ENCODE data around the gene TRIM50. TPM values are rescaled to one million over a fixed set of nuclear protein-coding genes. Genes with fewer than 3 reads are reported as not detected.

TRIM50 gene
- polyA plus RNA-seq, 1 donor (not counting 4 experiments of a cell fraction or from before 2014, with no cell fraction given): not detected

GRCh38 chr7:73358590-73359275, 30.9 kb upstream of the TRIM50 start:
- DNase-seq (ENCODE audit: low read depth, low spot score): no peak
- TF ChIP-seq, protein P1, sequence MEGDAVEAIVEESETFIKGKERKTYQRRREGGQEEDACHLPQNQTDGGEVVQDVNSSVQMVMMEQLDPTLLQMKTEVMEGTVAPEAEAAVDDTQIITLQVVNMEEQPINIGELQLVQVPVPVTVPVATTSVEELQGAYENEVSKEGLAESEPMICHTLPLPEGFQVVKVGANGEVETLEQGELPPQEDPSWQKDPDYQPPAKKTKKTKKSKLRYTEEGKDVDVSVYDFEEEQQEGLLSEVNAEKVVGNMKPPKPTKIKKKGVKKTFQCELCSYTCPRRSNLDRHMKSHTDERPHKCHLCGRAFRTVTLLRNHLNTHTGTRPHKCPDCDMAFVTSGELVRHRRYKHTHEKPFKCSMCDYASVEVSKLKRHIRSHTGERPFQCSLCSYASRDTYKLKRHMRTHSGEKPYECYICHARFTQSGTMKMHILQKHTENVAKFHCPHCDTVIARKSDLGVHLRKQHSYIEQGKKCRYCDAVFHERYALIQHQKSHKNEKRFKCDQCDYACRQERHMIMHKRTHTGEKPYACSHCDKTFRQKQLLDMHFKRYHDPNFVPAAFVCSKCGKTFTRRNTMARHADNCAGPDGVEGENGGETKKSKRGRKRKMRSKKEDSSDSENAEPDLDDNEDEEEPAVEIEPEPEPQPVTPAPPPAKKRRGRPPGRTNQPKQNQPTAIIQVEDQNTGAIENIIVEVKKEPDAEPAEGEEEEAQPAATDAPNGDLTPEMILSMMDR (optimal IDR thresholded peaks at IDR 0.05 in 1 of 3, IDR thresholded peaks at IDR 0.05 in 1 of 3, conservative IDR thresholded peaks at IDR 0.05 in 1 of 3; ENCODE audit: extremely low read depth in 1 of 3, insufficient read depth in 2 of 3, low read length in 3 of 3): no peak
- TF ChIP-seq EZH2 (IDR thresholded peaks at IDR 0.05; ENCODE audit: low read length): no peak
- dilution Hi-C loops (cut with MboI; ENCODE audit: extremely low pct_ligation_motif_present, low sequenced_read_pairs): no loop called here
- H3K79me2 ChIP-seq (ENCODE audit: control insufficient read depth, insufficient read depth, low read length): no peaks in the 10 kb centered on the region
- no peak overlapping the region for H2AFZ ChIP-seq (ENCODE audit: control insufficient read depth, low read length)
- no peaks in the 10 kb centered on the region for H3K4me1 ChIP-seq (ENCODE audit: control insufficient read depth, extremely low read depth, insufficient read depth, low read length)
- no peaks in the 10 kb centered on the region for H3K36me3 ChIP-seq (ENCODE audit: control insufficient read depth in 2 of 2, extremely low read depth in 1 of 2, insufficient read depth in 2 of 2, low read length in 2 of 2)
- no peak for FAIRE-seq
- no peaks in the 10 kb centered on the region for H3K9me3 ChIP-seq (ENCODE audit: control insufficient read depth, low read depth, low read length)
- H3K4me3 ChIP-seq (ENCODE audit: control insufficient read depth in 2 of 3, extremely low read depth in 1 of 3, insufficient read depth in 2 of 3, low read depth in 1 of 3, low read length in 3 of 3): no peak overlapping the region
- H3K9ac ChIP-seq (ENCODE audit: control insufficient read depth, extremely low read depth, insufficient read depth, low read length): no peak overlapping the region
- peak overlapping the region; percentile 69 for H3K4me2 ChIP-seq (ENCODE audit: control insufficient read depth, extremely low read depth, insufficient read depth, low read depth, low read length)
- H3K27me3 ChIP-seq (ENCODE audit: control insufficient read depth, extremely low read depth, insufficient read depth, low read length): peaks cover 30% of the 10 kb centered on the region
- H3K27ac ChIP-seq (ENCODE audit: control insufficient read depth, insufficient read depth, low read length): no peak overlapping the region
- H4K20me1 ChIP-seq (ENCODE audit: control insufficient read depth, extremely low read depth, insufficient read depth, low read length): no peaks in the 10 kb centered on the region
- no peaks in the 10 kb centered on the region for H3K9me1 ChIP-seq (ENCODE audit: control insufficient read depth, extremely low read depth, insufficient read depth, low read length)

DNA sequence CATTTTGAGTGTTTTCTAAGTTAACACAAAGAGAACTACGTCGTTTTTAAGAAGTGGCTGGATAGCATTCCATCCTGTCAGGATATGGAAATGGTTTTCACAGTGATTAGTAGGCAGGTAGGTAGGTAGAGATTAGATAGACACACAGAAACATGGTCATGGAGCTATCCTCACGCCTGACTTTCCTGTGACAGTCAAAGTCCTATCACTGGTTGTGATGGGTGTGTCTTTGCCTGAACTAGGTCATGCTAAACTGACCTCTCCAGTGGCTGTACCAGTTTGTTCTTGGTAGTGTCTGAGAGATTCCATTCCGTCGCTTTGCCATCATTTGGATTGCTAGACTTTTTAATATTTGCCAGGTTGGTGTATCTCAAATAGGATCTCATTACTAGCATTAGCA, 28.3 kb upstream of the TRIM50 start:
- FAIRE-seq (no peak), DNase-seq (ENCODE audit: low read depth, low spot score) (no peak)
- H3K9me3 ChIP-seq (ENCODE audit: control insufficient read depth, low read depth, low read length): no peaks in the 10 kb centered on the region
- no peaks in the 10 kb centered on the region for H3K9me1 ChIP-seq (ENCODE audit: control insufficient read depth, extremely low read depth, insufficient read depth, low read length)
- no peak overlapping the region for H3K9ac ChIP-seq (ENCODE audit: control insufficient read depth, extremely low read depth, insufficient read depth, low read length)
- H3K4me1 ChIP-seq (ENCODE audit: control insufficient read depth, extremely low read depth, insufficient read depth, low read length): no peaks in the 10 kb centered on the region
- H4K20me1 ChIP-seq (ENCODE audit: control insufficient read depth, extremely low read depth, insufficient read depth, low read length): no peaks in the 10 kb centered on the region
- no peaks in the 10 kb centered on the region for H3K36me3 ChIP-seq (ENCODE audit: control insufficient read depth in 2 of 2, extremely low read depth in 1 of 2, insufficient read depth in 2 of 2, low read length in 2 of 2)
- no peak overlapping the region for H3K4me2 ChIP-seq (ENCODE audit: control insufficient read depth, extremely low read depth, insufficient read depth, low read depth, low read length)
- TF ChIP-seq, protein P1 (optimal IDR thresholded peaks at IDR 0.05 in 1 of 3, IDR thresholded peaks at IDR 0.05 in 1 of 3, conservative IDR thresholded peaks at IDR 0.05 in 1 of 3; ENCODE audit: extremely low read depth in 1 of 3, insufficient read depth in 2 of 3, low read length in 3 of 3): no peak
- TF ChIP-seq EZH2 (IDR thresholded peaks at IDR 0.05; ENCODE audit: low read length): no peak
- no peak overlapping the region for H3K4me3 ChIP-seq (ENCODE audit: control insufficient read depth in 2 of 3, extremely low read depth in 1 of 3, insufficient read depth in 2 of 3, low read depth in 1 of 3, low read length in 3 of 3)
- no peak overlapping the region for H2AFZ ChIP-seq (ENCODE audit: control insufficient read depth, low read length)
- H3K27me3 ChIP-seq (ENCODE audit: control insufficient read depth, extremely low read depth, insufficient read depth, low read length): peaks cover 22% of the 10 kb centered on the region
- H3K27ac ChIP-seq (ENCODE audit: control insufficient read depth, insufficient read depth, low read length): no peak overlapping the region
- dilution Hi-C loops (cut with MboI; ENCODE audit: extremely low pct_ligation_motif_present, low sequenced_read_pairs): no loop called here
- H3K79me2 ChIP-seq (ENCODE audit: control insufficient read depth, insufficient read depth, low read length): no peaks in the 10 kb centered on the region

All from keratinocyte (primary cell).